ENCODE data around the gene ECD. TPM values are rescaled to one million over a fixed set of nuclear protein-coding genes. Genes with fewer than 3 reads are reported as not detected.

ECD gene
- total RNA-seq, 1 experiment from 2014 or later, result 51.8 TPM

DNA sequence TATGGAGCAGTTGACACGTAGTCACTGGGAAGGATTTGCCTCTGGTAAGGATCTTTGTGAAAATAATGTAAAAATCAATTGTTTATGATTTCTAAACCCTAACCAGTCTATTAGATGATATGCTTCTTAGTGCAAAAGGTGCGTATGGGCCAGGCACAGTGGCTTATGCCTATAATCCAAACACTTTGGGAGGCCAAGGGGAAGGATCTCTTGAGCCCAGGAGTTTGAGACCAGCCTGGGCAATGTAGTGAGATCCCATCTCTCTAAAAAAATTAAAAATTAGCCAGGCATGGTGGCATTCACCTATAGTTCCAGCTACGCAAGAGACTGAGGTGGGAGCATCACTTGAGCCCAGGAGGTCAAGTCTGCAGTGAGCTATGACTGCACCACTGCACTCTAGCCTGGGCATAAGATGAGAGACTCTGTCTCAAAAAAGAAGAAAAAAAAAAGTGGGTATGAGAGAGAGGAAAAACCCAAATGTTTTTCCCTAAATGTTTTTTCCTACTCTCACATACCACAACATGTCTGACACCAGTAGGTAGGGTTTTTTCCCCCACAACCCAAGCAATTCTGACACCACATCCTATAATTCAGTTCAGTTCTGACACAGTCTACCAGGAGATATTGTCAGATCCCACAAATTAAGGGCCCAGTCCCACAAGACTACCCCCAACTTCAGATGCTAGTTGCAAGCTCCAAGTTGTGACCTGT, 42.7 kb upstream of the ECD start:
- Histone ChIP-seq H3K27me3 (replicated peaks; ENCODE audit: control insufficient read depth, insufficient read depth, low read length) (no peaks in the 10 kb centered on the region), H3K9me3 (peaks cover 13% of the 10 kb centered on the region), H3K4me3 (ENCODE audit: low read depth, low read length) (no peak overlapping the region), H3K36me3 (ENCODE audit: control insufficient read depth, insufficient read depth, low read length) (no peaks in the 10 kb centered on the region; the same call in 1 of the 2 replicates), H3K4me1 (peaks cover 3% of the 10 kb centered on the region; the same call in 1 of the 2 replicates)
- ChIA-PET CTCF (no interaction called here), POLR2A (interaction anchor here (0.6 kb wide), 1 partner anchor 285 kb away, joined by 6 read pairs; no protein-coding TSS in a partner anchor)
- intact Hi-C loops (cut with micrococcal nuclease; ENCODE audit: unreplicated experiment), result no loop called here
- H3K4me3 Mint-ChIP-seq (ENCODE audit: unreplicated experiment), result no peak overlapping the region
- H3K36me3 Mint-ChIP-seq (ENCODE audit: insufficient read depth, unreplicated experiment), result peaks cover 6% of the 10 kb centered on the region
- TF ChIP-seq, protein P1, sequence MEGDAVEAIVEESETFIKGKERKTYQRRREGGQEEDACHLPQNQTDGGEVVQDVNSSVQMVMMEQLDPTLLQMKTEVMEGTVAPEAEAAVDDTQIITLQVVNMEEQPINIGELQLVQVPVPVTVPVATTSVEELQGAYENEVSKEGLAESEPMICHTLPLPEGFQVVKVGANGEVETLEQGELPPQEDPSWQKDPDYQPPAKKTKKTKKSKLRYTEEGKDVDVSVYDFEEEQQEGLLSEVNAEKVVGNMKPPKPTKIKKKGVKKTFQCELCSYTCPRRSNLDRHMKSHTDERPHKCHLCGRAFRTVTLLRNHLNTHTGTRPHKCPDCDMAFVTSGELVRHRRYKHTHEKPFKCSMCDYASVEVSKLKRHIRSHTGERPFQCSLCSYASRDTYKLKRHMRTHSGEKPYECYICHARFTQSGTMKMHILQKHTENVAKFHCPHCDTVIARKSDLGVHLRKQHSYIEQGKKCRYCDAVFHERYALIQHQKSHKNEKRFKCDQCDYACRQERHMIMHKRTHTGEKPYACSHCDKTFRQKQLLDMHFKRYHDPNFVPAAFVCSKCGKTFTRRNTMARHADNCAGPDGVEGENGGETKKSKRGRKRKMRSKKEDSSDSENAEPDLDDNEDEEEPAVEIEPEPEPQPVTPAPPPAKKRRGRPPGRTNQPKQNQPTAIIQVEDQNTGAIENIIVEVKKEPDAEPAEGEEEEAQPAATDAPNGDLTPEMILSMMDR (IDR thresholded peaks at IDR 0.05; ENCODE audit: insufficient read depth in 1 of 2, low read depth in 1 of 2, low read length in 1 of 2, severe bottlenecking in 1 of 2, unreplicated experiment in 1 of 2), result no peak
- H3K9me3 Mint-ChIP-seq (ENCODE audit: unreplicated experiment), result peaks cover 16% of the 10 kb centered on the region
- H3K27me3 Mint-ChIP-seq (ENCODE audit: insufficient read depth, unreplicated experiment), result no peaks in the 10 kb centered on the region
- no peak overlapping the region for H3K27ac Mint-ChIP-seq (ENCODE audit: unreplicated experiment)
- BruUV-seq (replicated peaks), result no TSS peak
- DNase-seq, result no peak
- peaks cover 9% of the 10 kb centered on the region for H3K4me1 Mint-ChIP-seq (ENCODE audit: low read depth, unreplicated experiment)

GRCh38 chr10:73209705-73210104, 41.9 kb upstream of the ECD start:
- intact Hi-C loops (cut with micrococcal nuclease; ENCODE audit: unreplicated experiment), result no loop called here
- peaks cover 6% of the 10 kb centered on the region for H3K36me3 Mint-ChIP-seq (ENCODE audit: insufficient read depth, unreplicated experiment)
- H3K4me1 Mint-ChIP-seq (ENCODE audit: low read depth, unreplicated experiment), result peaks cover 9% of the 10 kb centered on the region
- H3K27me3 Mint-ChIP-seq (ENCODE audit: insufficient read depth, unreplicated experiment), result no peaks in the 10 kb centered on the region
- no peak for DNase-seq
- no peaks in the 10 kb centered on the region; the same call in 1 of the 2 replicates for H3K36me3 ChIP-seq (ENCODE audit: control insufficient read depth, insufficient read depth, low read length)
- no peaks in the 10 kb centered on the region for H3K27me3 ChIP-seq (replicated peaks; ENCODE audit: control insufficient read depth, insufficient read depth, low read length)
- TF ChIP-seq, protein P1 (IDR thresholded peaks at IDR 0.05; ENCODE audit: insufficient read depth in 1 of 2, low read depth in 1 of 2, low read length in 1 of 2, severe bottlenecking in 1 of 2, unreplicated experiment in 1 of 2), result no peak
- BruUV-seq (replicated peaks), result no TSS peak
- POLR2A ChIA-PET, result interaction anchor here (0.8 kb wide), 1 partner anchor 41 kb away, joined by 4 read pairs; no protein-coding TSS in a partner anchor
- H3K9me3 ChIP-seq, result peaks cover 13% of the 10 kb centered on the region
- H3K4me3 Mint-ChIP-seq (ENCODE audit: unreplicated experiment), result no peak overlapping the region
- CTCF ChIA-PET, result interaction anchor here (0.6 to 1.0 kb wide), 2 partner anchors 28 to 113 kb away, joined by 3 read pairs; partner anchors contain the start of gene P4HA1
- peaks cover 19% of the 10 kb centered on the region for H3K9me3 Mint-ChIP-seq (ENCODE audit: unreplicated experiment)
- H3K27ac Mint-ChIP-seq (ENCODE audit: unreplicated experiment), result no peak overlapping the region
- H3K4me3 ChIP-seq (ENCODE audit: low read depth, low read length), result no peak overlapping the region
- H3K4me1 ChIP-seq, result peaks cover 3% of the 10 kb centered on the region; the same call in 1 of the 2 replicates

GRCh38 chr10:73207883-73208282, 40.1 kb upstream of the ECD start:
- no TSS peak for BruUV-seq (replicated peaks)
- DNase-seq, result no peak
- peaks cover 13% of the 10 kb centered on the region for H3K9me3 ChIP-seq
- peaks cover 9% of the 10 kb centered on the region for H3K4me1 Mint-ChIP-seq (ENCODE audit: low read depth, unreplicated experiment)
- H3K36me3 Mint-ChIP-seq (ENCODE audit: insufficient read depth, unreplicated experiment), result peaks cover 6% of the 10 kb centered on the region
- H3K27ac Mint-ChIP-seq (ENCODE audit: unreplicated experiment), result peak overlapping the region; percentile 32
- no peak overlapping the region for H3K4me3 Mint-ChIP-seq (ENCODE audit: unreplicated experiment)
- CTCF ChIA-PET, result no interaction called here
- H3K4me1 ChIP-seq, result peaks cover 3% of the 10 kb centered on the region; the same call in 1 of the 2 replicates
- peaks cover 19% of the 10 kb centered on the region for H3K9me3 Mint-ChIP-seq (ENCODE audit: unreplicated experiment)
- H3K27me3 ChIP-seq (replicated peaks; ENCODE audit: control insufficient read depth, insufficient read depth, low read length), result no peaks in the 10 kb centered on the region
- no peaks in the 10 kb centered on the region for H3K27me3 Mint-ChIP-seq (ENCODE audit: insufficient read depth, unreplicated experiment)
- POLR2A ChIA-PET, result interaction anchor here (0.5 kb wide), 1 partner anchor 111 kb away, joined by 3 read pairs; the partner anchor contains the start of gene P4HA1
- TF ChIP-seq, protein P1 (IDR thresholded peaks at IDR 0.05; ENCODE audit: insufficient read depth in 1 of 2, low read depth in 1 of 2, low read length in 1 of 2, severe bottlenecking in 1 of 2, unreplicated experiment in 1 of 2), result no peak
- H3K36me3 ChIP-seq (ENCODE audit: control insufficient read depth, insufficient read depth, low read length), result no peaks in the 10 kb centered on the region; the same call in 1 of the 2 replicates
- intact Hi-C loops (cut with micrococcal nuclease; ENCODE audit: unreplicated experiment), result no loop called here
- no peak overlapping the region for H3K4me3 ChIP-seq (ENCODE audit: low read depth, low read length)

Measured in Caco-2 (cell line).